HK-2 (cell line): ENCODE data around the gene CD244.
"Not testable (repeated sequence)": the region's sequence is repeated elsewhere in the genome, so short reads cannot be mapped to it uniquely, and the experiment has no call there.

Experiments used
- DNase-seq: peaks from one replicate; pipeline ENCODE4 v3.0.0-alpha.2; 2018; ENCODE audit not compliant: unreplicated experiment

Gene CD244, protein sequence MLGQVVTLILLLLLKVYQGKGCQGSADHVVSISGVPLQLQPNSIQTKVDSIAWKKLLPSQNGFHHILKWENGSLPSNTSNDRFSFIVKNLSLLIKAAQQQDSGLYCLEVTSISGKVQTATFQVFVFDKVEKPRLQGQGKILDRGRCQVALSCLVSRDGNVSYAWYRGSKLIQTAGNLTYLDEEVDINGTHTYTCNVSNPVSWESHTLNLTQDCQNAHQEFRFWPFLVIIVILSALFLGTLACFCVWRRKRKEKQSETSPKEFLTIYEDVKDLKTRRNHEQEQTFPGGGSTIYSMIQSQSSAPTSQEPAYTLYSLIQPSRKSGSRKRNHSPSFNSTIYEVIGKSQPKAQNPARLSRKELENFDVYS

DNA sequence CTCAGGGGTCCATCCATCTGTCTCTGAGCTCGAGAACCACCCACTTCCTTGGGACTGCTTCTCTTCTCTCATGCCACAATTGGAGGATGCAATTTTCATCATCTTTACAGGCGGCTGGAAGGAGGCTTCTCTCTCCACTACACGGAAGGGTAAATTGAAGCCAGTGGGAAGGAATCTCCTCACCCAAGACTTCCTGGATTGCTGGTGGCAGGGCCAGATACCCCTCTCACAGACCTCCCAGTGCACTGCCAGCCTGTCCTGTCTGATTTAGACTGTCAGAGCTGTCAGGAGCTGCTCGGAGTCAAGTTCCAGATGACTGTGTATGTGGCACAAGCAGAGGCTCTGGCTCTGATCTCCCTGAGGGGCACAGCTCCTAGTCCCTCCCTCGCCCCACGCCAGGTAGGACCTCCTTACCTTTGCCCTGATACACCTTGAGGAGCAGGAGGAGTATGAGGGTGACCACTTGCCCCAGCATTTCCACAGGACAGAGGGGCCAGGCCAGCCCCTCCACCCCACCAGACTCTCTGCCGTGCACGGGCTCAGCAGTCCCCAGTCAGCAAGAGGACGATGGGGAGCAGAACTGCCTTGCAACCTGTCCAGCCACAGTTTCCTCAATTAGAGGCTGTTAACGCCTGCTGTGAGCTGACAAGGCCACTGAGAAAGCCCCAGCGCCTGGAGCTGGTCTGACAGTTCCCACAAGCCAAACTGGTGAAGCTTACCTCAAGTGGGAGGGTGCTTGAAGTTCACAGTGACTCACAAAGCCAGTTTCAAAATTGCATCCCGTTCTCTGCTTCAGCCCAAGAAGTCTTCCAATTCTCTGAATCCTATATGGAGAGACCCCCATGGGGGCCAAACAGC is at the start of gene CD244:
TSS of gene CD244 (minus strand) at position 685 of the 858 bp plus-strand sequence. CDS start at position 475, 210 bp downstream.
- no peak for DNase-seq

GRCh38 chr1:160911925-160912324 is 49.2 kb upstream of the CD244 start:
- DNase-seq, result no peak

- no peak for DNase-seq
Observed at GRCh38 chr1:160911441-160911840, 48.8 kb upstream of the CD244 start.

GRCh38 chr1:160910170-160910750 is 47.6 kb upstream of the CD244 start:
- no peak for DNase-seq

GRCh38 chr1:160907976-160908375 is 45.3 kb upstream of the CD244 start:
- no peak for DNase-seq

GRCh38 chr1:160905617-160905989 is 42.9 kb upstream of the CD244 start:
- DNase-seq, result no peak

- DNase-seq, result no peak
Observed at GRCh38 chr1:160904783-160905616, 42.3 kb upstream of the CD244 start.

DNA sequence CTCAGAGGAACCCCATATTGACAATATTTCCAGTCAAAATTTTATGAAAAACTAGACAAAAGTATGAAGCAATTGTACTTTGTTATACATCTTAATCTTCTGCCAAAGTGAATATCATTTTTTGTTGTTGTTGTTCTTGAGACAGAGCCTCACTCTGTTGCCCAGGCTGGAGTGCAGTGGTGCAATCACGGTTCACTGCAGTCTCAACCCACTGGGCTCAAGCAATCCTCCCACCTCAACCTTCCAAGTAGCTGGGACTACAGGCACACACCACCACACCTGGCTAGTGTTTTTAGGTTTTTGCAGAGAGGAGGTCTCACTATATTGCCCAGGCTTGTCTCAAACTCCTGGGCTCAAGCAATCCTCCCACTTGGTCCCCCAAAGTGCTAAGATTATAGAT is 39.6 kb upstream of the CD244 start:
- DNase-seq, result not testable (repeated sequence)

GRCh38 chr1:160901768-160902167 is 39.1 kb upstream of the CD244 start:
- DNase-seq, result no peak

DNA sequence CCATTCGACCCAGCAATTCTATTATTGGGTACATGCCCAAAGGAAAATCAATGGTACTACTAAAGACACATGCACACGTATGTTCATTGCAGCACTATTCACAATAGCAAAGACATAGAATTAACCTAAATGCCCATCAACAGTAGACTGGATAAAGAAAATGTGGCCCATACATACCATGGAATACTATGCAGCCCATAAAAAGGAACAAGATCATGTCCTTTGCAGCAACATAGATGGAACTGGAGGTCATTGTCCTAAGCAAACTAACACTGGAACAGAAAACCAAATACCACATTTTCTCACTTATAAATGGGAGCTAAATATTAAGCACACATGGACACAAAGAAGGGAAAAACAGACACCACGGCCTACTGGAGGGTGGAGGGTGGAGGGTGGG is 38.0 kb upstream of the CD244 start:
- not testable (repeated sequence) for DNase-seq

DNA sequence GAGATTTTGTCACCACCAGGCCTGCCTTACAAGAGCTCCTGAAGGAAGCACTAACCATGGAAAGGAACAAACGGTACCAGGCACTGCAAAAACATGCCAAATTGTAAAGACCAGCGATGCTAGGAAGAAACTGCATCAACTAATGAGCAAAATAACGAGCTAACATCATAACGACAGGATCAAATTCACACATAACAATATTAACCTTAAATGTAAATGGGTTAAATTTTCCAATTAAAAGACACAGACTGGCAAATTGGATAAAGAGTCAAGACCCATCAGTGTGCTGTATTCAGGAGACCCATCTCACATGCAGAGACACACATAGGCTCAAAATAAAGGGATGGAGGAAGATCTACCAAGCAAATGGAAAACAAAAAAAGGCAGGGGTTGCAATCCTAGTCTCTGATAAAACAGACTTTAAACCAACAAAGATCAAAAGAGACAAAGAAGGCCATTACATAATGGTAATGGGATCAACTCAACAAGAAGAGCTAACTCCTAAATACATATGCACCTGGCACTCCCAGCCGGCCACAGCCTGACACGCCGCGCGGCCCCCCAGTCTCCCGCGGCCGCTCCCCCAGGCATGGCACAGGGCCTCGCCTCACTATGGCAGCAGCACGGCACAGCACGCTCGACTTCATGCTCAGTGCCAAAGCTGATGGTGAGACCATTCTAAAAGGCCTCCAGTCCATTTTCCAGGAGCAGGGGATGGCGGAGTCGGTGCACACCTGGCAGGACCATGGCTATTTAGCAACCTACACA is 31.9 kb upstream of the CD244 start:
- not testable (repeated sequence) for DNase-seq

- no peak for DNase-seq
Observed at GRCh38 chr1:160891474-160891873, 28.8 kb upstream of the CD244 start.

DNA sequence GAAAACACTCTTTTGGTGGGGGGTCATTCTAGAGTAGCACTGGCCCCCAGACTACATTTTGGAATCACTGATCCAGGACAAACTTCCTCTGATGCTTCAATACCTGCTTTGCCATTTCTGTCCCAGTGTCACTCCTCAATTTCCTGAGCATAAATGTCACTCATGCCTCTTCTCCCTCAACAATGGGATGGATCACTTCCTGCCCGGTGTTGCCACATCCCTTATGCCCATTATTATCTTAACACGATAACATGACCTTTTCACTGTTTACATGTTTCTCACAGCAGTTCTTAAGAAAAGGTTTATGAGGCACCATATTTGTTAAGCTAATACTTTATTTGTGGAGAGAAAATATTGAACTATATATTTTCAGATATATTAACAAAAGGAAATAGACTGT is 26.2 kb upstream of the CD244 start:
- DNase-seq, result no peak

- no peak for DNase-seq
Observed at GRCh38 chr1:160887071-160887470, 24.4 kb upstream of the CD244 start.

DNA sequence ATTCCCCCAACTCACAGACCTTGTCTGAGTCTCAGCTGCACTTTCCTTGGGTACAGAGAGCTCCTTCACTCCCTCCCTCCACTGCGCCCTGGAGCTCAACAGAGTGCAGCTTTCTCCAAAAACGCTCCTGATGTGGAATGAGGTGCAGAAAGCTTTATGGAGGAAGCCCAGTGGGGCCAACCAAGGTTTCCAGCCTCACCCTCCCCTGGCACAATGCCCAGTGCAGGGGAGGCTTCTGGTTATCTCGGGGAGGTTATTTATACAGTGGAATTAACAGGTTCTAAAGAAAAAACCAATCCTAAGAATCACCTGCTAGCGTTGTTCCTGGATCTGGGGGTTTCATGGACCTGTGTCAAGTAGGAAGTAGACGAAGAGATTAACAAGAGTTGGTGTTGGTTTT is 22.4 kb upstream of the CD244 start, which contains the start of gene ITLN1:
TSS of gene ITLN1 (minus strand) at position 139 of the 400 bp plus-strand sequence. CDS start 303 bp downstream, outside the sequence.
- no peak for DNase-seq

DNA sequence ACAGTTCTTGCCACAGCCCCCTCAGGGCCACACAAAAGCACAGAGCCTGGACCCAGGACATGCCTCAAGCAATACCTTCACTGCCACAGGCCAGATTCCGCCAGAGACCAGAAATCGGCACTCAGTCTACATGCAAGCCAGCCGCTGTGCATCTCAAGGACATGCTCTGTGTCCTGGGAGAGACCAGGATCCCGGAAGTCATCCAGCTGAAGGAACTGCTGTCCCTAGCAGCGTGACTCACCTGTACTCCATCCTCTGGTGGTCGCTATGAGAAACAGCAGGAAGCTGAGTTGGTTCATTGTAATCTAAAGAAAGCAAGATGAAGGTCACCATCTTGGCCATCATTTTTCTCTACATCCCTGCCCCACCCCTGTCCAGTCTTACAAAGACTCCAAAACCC is 21.9 kb upstream of the CD244 start:
- DNase-seq, result no peak

DNA sequence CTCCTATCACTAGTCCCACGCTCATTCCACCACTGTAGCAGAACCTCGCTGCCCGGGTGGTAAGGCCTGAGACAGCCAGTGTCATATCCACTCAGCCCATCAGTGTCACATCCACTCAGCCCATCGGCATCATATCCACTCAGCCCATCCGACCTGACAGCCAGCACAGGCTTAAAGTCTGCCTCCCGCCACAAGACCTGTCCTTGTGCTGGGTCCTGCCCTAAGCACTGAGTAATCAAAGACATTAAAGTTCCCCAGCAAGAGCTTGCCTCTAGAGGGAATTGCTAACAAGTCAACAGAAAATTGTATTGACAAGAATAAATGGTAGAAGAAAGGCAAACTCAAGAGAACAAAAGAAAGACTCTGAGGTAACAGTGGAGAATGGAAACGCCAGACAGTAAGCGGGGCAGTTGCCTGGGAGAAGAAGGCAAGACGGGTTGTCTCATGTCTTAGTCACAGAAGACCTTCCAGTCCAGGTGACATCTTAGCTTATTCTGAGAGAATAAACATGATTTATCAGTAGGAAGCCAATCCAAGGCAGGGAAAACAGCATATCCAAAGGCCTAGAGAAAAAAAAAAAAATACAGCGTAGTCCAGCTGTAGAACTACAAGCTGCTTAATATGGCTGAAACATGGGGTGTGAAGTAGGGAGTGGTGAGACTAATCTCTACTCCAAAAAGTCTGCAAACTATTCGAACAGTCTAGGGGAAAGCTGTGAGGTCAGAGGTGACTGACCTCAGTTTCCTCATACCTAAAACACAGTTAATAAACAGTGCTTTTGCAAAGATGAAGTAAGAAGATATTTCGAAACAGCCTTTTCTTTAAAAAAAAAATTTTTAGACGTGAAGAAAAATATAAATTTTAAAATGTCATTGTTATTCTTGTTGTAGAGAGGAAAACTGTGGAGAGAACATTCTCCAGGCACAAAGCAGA is 21.2 kb upstream of the CD244 start:
- DNase-seq, result no peak

DNA sequence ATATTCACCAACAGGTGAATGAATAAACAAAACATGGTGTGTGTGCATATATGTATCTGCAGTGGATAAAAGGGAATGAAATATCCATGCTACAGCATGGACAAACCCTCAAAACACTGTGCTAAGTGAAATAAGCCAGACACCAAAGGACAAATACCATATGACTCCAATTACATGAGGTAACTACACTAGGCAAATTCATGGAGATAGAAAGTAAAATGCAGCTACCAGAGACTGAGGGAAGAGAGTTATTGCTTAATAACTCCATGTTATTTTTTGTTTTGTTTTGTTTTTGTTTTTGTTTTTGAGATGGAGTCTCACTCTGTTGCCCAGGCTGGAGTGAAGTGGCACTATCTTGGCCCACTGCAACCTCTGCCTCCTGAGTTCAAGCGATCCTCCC is 19.9 kb upstream of the CD244 start:
- no peak for DNase-seq

GRCh38 chr1:160881264-160881663 is 18.6 kb upstream of the CD244 start:
- not testable (repeated sequence) for DNase-seq

- no peak for DNase-seq
Observed at GRCh38 chr1:160880216-160880615, 17.5 kb upstream of the CD244 start.
